GM18526 (cell line): ENCODE measurements around the gene PROX1.

Experiments
- POLR2A ChIP-seq: IDR thresholded peaks from 3 replicates; pipeline ENCODE4 v1.6.1; 2011; ENCODE audit not compliant: insufficient read length; ENCODE audit errors: extremely low read depth

The PROX1 gene

GRCh38 chr1:214066936-214067335 is 79.2 kb downstream of the PROX1 start:
- no peak for TF ChIP-seq POLR2A

- no peak for TF ChIP-seq POLR2A
Observed at GRCh38 chr1:214067397-214067796, 79.6 kb downstream of the PROX1 start.

GRCh38 chr1:214067853-214068703 is 80.3 kb downstream of the PROX1 start:
- TF ChIP-seq POLR2A: no peak

- TF ChIP-seq POLR2A: no peak
Observed at GRCh38 chr1:214068979-214069378, 81.2 kb downstream of the PROX1 start.

- TF ChIP-seq POLR2A: no peak
Observed at GRCh38 chr1:214071469-214071868, 83.7 kb downstream of the PROX1 start.

- no peak for TF ChIP-seq POLR2A
Observed at GRCh38 chr1:214072426-214073157, 84.8 kb downstream of the PROX1 start.

GRCh38 chr1:214074477-214074876 is 86.7 kb downstream of the PROX1 start:
- TF ChIP-seq POLR2A: no peak

GRCh38 chr1:214075305-214075998 is 87.7 kb downstream of the PROX1 start:
- TF ChIP-seq POLR2A: no peak

GRCh38 chr1:214075999-214076707 is 88.4 kb downstream of the PROX1 start:
- no peak for TF ChIP-seq POLR2A

GRCh38 chr1:214076708-214077065 is 88.9 kb downstream of the PROX1 start:
- TF ChIP-seq POLR2A: no peak

GRCh38 chr1:214078950-214079349 is 91.2 kb downstream of the PROX1 start:
- no peak for TF ChIP-seq POLR2A

GRCh38 chr1:214085325-214085724 is 97.6 kb downstream of the PROX1 start:
- no peak for TF ChIP-seq POLR2A

GRCh38 chr1:214086945-214087344 is 99.2 kb downstream of the PROX1 start:
- no peak for TF ChIP-seq POLR2A
